ENCODE results near the gene GRAP2.

GRAP2 gene

GRCh38 chr22:39926753-39927152, 25.9 kb downstream of the GRAP2 start:
- no peak for DNase-seq

GRCh38 chr22:39927544-39927943, 26.7 kb downstream of the GRAP2 start:
- DNase-seq = no peak

- no peak for DNase-seq
Observed at GRCh38 chr22:39928536-39929520, 27.9 kb downstream of the GRAP2 start.

- DNase-seq = no peak
Observed at GRCh38 chr22:39931251-39931650, 30.4 kb downstream of the GRAP2 start.

- no peak for DNase-seq
Observed at GRCh38 chr22:39932166-39932565, 31.3 kb downstream of the GRAP2 start.

- peak; percentile 72 for DNase-seq
Observed at GRCh38 chr22:39932918-39933649, 32.2 kb downstream of the GRAP2 start.

GRCh38 chr22:39933741-39934140, 32.9 kb downstream of the GRAP2 start:
- no peak for DNase-seq

GRCh38 chr22:39935116-39935515, 34.2 kb downstream of the GRAP2 start:
- no peak for DNase-seq

- DNase-seq = no peak
Observed at GRCh38 chr22:39935612-39936011, 34.7 kb downstream of the GRAP2 start.

- DNase-seq = no peak
Observed at GRCh38 chr22:39936523-39937145, 35.8 kb downstream of the GRAP2 start.

- DNase-seq = peak; percentile 53
Observed at GRCh38 chr22:39937906-39938305, 37.0 kb downstream of the GRAP2 start.

- no peak for DNase-seq
Observed at GRCh38 chr22:39938509-39939111, 37.7 kb downstream of the GRAP2 start.

GRCh38 chr22:39939830-39940229, 38.9 kb downstream of the GRAP2 start:
- no peak for DNase-seq

GRCh38 chr22:39940757-39941305, 39.9 kb downstream of the GRAP2 start:
- peak; percentile 71 for DNase-seq

- no peak for DNase-seq
Observed at GRCh38 chr22:39941601-39942000, 40.7 kb downstream of the GRAP2 start.

- DNase-seq = no peak
Observed at GRCh38 chr22:39942439-39943230, 41.8 kb downstream of the GRAP2 start.

GRCh38 chr22:39943337-39943736, 42.5 kb downstream of the GRAP2 start:
- peak; percentile 47 for DNase-seq

GRCh38 chr22:39943953-39944872, 43.3 kb downstream of the GRAP2 start:
- no peak for DNase-seq

- no peak for DNase-seq
Observed at GRCh38 chr22:39946126-39946502, 45.2 kb downstream of the GRAP2 start.

- no peak for DNase-seq
Observed at GRCh38 chr22:39946503-39947219, 45.8 kb downstream of the GRAP2 start.

Measured in CD4-positive, alpha-beta T cell treated with Interleukin-21 for 1 hour (primary cell).